ENCODE measurements around the gene C15orf39. TPM values are rescaled to one million over a fixed set of nuclear protein-coding genes. Genes with fewer than 3 reads are reported as not detected.
"Not testable (repeated sequence)": the region's sequence is repeated elsewhere in the genome, so short reads cannot be mapped to it uniquely, and the experiment has no call there.

C15orf39 gene
- total RNA-seq, 4 donors from 2014 or later = 12.3 to 33.3 (median 21.5) TPM

- Histone ChIP-seq H3K4me3 (no peak overlapping the region), H3K4me1 (peaks cover 0 to 59% (median 0%) of the 10 kb centered on the region in 3 donors), H3K27ac (no peak overlapping the region), H3K27me3 (no peaks in the 10 kb centered on the region), H3K36me3 (peaks cover 16 to 54% (median 21%) of the 10 kb centered on the region in 3 donors), H3K9me3 (no peaks in the 10 kb centered on the region)
- WGBS, 2 donors = 0% methylated on average over 1 of the region's 13 CpGs; no CpG with 5 or more reads in 1 of the 2 donors
- no peak for DNase-seq
- intact Hi-C loops (cut with DNase I) = no loop called here
- TF ChIP-seq POLR2A (IDR thresholded peaks at IDR 0.05) (no peak), CTCF (IDR thresholded peaks at IDR 0.05) (no peak)
Observed at GRCh38 chr15:75214293-75215096, 12.8 kb downstream of the C15orf39 start.

- Histone ChIP-seq H3K4me3 (no peak overlapping the region), H3K9me3 (no peaks in the 10 kb centered on the region), H3K36me3 (peaks cover 13 to 45% (median 16%) of the 10 kb centered on the region in 3 donors), H3K4me1 (peaks cover 0 to 56% (median 0%) of the 10 kb centered on the region in 3 donors), H3K27ac (no peak overlapping the region), H3K27me3 (no peaks in the 10 kb centered on the region)
- WGBS, 2 donors = 78 to 100% methylated on average over 3 to 5 of the region's 5 CpGs
- intact Hi-C loops (cut with DNase I) = no loop called here
- DNase-seq = no peak
- TF ChIP-seq CTCF (IDR thresholded peaks at IDR 0.05) (no peak), POLR2A (IDR thresholded peaks at IDR 0.05) (no peak)
Observed at GRCh38 chr15:75215107-75216004, 13.7 kb downstream of the C15orf39 start.

- H3K36me3 ChIP-seq = peaks cover 0 to 29% (median 2%) of the 10 kb centered on the region in 3 donors
- no peak overlapping the region for H3K4me3 ChIP-seq
- peaks cover 0 to 39% (median 0%) of the 10 kb centered on the region in 3 donors for H3K4me1 ChIP-seq
- no peak for TF ChIP-seq POLR2A (IDR thresholded peaks at IDR 0.05)
- TF ChIP-seq CTCF (IDR thresholded peaks at IDR 0.05) = no peak
- H3K9me3 ChIP-seq = no peaks in the 10 kb centered on the region
- DNase-seq = no peak
- WGBS, 2 donors = 43% methylated on average over 1 of the region's 6 CpGs; no CpG with 5 or more reads in 1 of the 2 donors
- H3K27ac ChIP-seq = no peak overlapping the region
- intact Hi-C loops (cut with DNase I) = no loop called here
- H3K27me3 ChIP-seq = no peaks in the 10 kb centered on the region
Observed at GRCh38 chr15:75217012-75217411, 15.3 kb downstream of the C15orf39 start.

GRCh38 chr15:75217574-75217973 lies 15.9 kb downstream of the C15orf39 start:
- WGBS, 2 donors = 73 to 87% methylated on average over 3 of the region's 3 CpGs
- H3K27me3 ChIP-seq; intact Hi-C loops (cut with DNase I); H3K4me3 ChIP-seq; DNase-seq; H3K9me3 ChIP-seq; H3K27ac ChIP-seq: not testable (repeated sequence)
- H3K4me1 ChIP-seq = peaks cover 0 to 34% (median 0%) of the 10 kb centered on the region in 3 donors
- peaks cover 0 to 23% (median 0%) of the 10 kb centered on the region in 3 donors for H3K36me3 ChIP-seq

- WGBS, 2 donors = 37 to 56% methylated on average over 4 of the region's 4 CpGs
- DNase-seq; H3K27me3 ChIP-seq; H3K36me3 ChIP-seq; H3K27ac ChIP-seq; intact Hi-C loops (cut with DNase I); H3K4me3 ChIP-seq; H3K9me3 ChIP-seq: not testable (repeated sequence)
- H3K4me1 ChIP-seq = peaks cover 0 to 32% (median 0%) of the 10 kb centered on the region in 3 donors
Observed at GRCh38 chr15:75219507-75219929, 17.8 kb downstream of the C15orf39 start.
